OCI-LY7 (cell line): Measurements from ENCODE around the gene CRELD2. TPM values are rescaled to one million over a fixed set of nuclear protein-coding genes. Genes with fewer than 3 reads are reported as not detected.

ENCODE experiments used
- BruUV-seq: library from RNA; stranded (reverse); fragments of 400-500 nt; replicated peaks from 2 replicates; lab custom pipeline; 2021; lab: Mats Ljungman, UMichigan
- CTCF ChIA-PET: fragments of 300-600 bp; sonication (Branson Sonifier 250); formaldehyde crosslinking; loops from one replicate; lab custom pipeline; 2022; ENCODE audit warnings: antibody characterized with exemption; ENCODE audit not compliant: unreplicated experiment; lab: Charles Lee
- POLR2A ChIA-PET: fragments of 300-600 bp; sonication (Branson Sonifier 250); formaldehyde crosslinking; loops from one replicate; lab custom pipeline; 2022; ENCODE audit warnings: antibody characterized with exemption; lab: Charles Lee
- DNase-seq: peaks from one replicate; pipeline ENCODE4 v3.0.0-alpha.2; 2015; ENCODE audit warnings: low spot score
- H2AFZ ChIP-seq: fragments of 200-600 bp; sonication (generic), shearing (Covaris generic); 2 replicates; pipeline ENCODE4 v1.6.1; 2014; ENCODE audit warnings: mild to moderate bottlenecking, antibody characterized with exemption, low read length, moderate library complexity
- H3K27ac ChIP-seq: fragments of 200-600 bp; sonication (generic); 2 replicates; pipeline ENCODE4 v1.5.1; 2014; ENCODE audit warnings: mixed run types, low read depth, mild to moderate bottlenecking, moderate library complexity, low read length, inconsistent platforms; ENCODE audit not compliant: poor library complexity, severe bottlenecking
- H3K36me3 ChIP-seq: fragments of 200-600 bp; sonication (generic); 2 replicates; pipeline ENCODE4 v1.6.1; 2014; ENCODE audit warnings: mild to moderate bottlenecking, antibody characterized with exemption, low read length, moderate library complexity, mixed read lengths; ENCODE audit not compliant: insufficient read depth
- H3K4me1 ChIP-seq: fragments of 200-600 bp; sonication (generic); 2 replicates; pipeline ENCODE4 v1.5.1; 2014; ENCODE audit warnings: mild to moderate bottlenecking, low read length; ENCODE audit not compliant: insufficient read depth, poor library complexity, severe bottlenecking
- H3K4me2 ChIP-seq: fragments of 200-600 bp; sonication (generic); 2 replicates; pipeline ENCODE4 v1.6.1; 2014; ENCODE audit warnings: mild to moderate bottlenecking, low read length
- H3K4me3 ChIP-seq: fragments of 200-600 bp; sonication (generic); 2 replicates; pipeline ENCODE4 v1.5.1; 2014; ENCODE audit warnings: mild to moderate bottlenecking, low read depth, low read length; ENCODE audit not compliant: poor library complexity, severe bottlenecking
- H3K79me2 ChIP-seq: fragments of 200-600 bp; sonication (generic); 2 replicates; pipeline ENCODE4 v1.6.1; 2016; ENCODE audit warnings: low read depth, mild to moderate bottlenecking, low read length, moderate library complexity, mixed read lengths; ENCODE audit not compliant: insufficient read depth
- H3K9me2 ChIP-seq: fragments of 200-600 bp; sonication (generic); 2 replicates; pipeline ENCODE4 v1.6.1; 2016; ENCODE audit warnings: mild to moderate bottlenecking, low read length, mixed read lengths; ENCODE audit not compliant: insufficient read depth
- H3K9me3 ChIP-seq: fragments of 200-600 bp; sonication (generic); 2 replicates; pipeline ENCODE4 v1.6.1; 2014; ENCODE audit warnings: mild to moderate bottlenecking, mixed run types, low read length, mixed read lengths
- H4K20me1 ChIP-seq: fragments of 200-600 bp; sonication (generic); 2 replicates; pipeline ENCODE4 v1.6.1; 2014; ENCODE audit warnings: mild to moderate bottlenecking, antibody characterized with exemption, low read length, moderate library complexity, mixed read lengths; ENCODE audit not compliant: insufficient read depth
- EZH2phosphoT487 ChIP-seq: fragments of 200-600 bp; sonication (generic); IDR thresholded peaks from 2 replicates; pipeline ENCODE4 v1.6.1; 2018; ENCODE audit warnings: low read depth, borderline replicate concordance, mild to moderate bottlenecking, mixed run types, antibody characterized with exemption, low read length, moderate library complexity, mixed read lengths
- intact Hi-C: fragments of 100-400 bp; cut with micrococcal nuclease; formaldehyde crosslinking; loops from one replicate; pipeline ENCODE4 v1.10.0; 2022; ENCODE audit not compliant: unreplicated experiment
- total RNA-seq, 2 experiments: library from RNA; depleted of rRNA in 1 of 2; stranded (reverse); fragments of >200 nt in 1 of 2; shearing (Covaris generic) in 1 of 2; gene quantifications; 2 replicates each; pipeline ENCODE4 v1.2.3, GENCODE V29; 2014 to 2022
- TF ChIP-seq, protein P1 (sequence below): fragments of 200-600 bp; sonication (generic); conservative IDR thresholded peaks from 2 replicates; pipeline ENCODE4 v1.5.1; 2014; ENCODE audit warnings: mild to moderate bottlenecking, antibody characterized with exemption, low read length, moderate library complexity, mixed read lengths

CRELD2 gene
- total RNA-seq, 2 experiments from 2014 or later = 32.0 to 32.5 TPM

DNA sequence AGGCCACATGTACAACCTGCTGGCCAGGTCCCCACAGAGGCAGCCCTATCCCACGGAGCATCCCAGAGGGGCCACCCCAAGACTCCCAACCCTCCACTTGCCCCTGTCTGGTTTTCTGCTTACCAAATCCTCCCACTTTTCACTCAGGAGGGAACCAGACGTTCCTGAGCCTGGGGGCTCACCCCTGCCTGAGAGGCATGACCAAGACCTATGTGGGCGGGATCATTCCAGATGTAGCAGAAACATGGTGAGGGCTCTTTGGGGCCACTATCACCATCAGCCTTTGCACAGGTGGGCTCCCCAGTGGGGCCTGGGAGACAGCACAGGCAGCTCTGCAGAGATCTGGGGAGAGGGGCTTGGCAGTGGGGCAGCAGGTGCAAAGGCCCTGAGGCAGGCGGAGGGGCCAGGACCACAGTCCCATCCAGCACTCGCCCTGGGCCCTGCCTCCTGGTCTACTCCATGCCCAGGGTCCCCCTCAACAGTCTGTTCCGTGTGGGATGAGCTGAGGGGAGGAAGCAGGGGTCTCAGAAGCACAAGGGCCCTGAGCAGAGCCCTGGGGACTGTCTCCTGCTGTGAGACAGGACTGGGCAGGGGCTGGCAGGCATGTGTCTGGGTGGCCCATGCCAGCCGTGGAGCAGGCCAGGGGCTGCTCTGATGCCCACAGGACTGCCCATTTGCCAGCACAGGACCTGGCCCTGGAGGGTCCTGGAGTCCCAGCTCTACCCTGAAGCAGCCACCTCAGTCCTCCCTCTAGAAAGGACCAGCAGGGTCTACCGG is 51.5 kb downstream of the CRELD2 start:
- H4K20me1 ChIP-seq = 0 out of 2 replicates have a peak, but pooled peaks cover 4% of the 10 kb centered on the region
- H3K4me1 ChIP-seq = peaks cover 37% of the 10 kb centered on the region
- 0 out of 2 replicates have a peak overlapping the region, but pooled peaks have one; percentile 61 for H3K4me2 ChIP-seq
- no peaks in the 10 kb centered on the region for H3K79me2 ChIP-seq
- BruUV-seq = no TSS peak
- peaks cover 6% of the 10 kb centered on the region; the same call in 1 of the 2 replicates for H3K36me3 ChIP-seq
- no peaks in the 10 kb centered on the region; the same call in 1 of the 2 replicates for H3K9me3 ChIP-seq
- no peaks in the 10 kb centered on the region for H3K9me2 ChIP-seq
- no peak overlapping the region for H2AFZ ChIP-seq
- no peak overlapping the region for H3K4me3 ChIP-seq
- ChIA-PET CTCF (no interaction called here), POLR2A (no interaction called here)
- intact Hi-C loops = no loop called here
- DNase-seq = no peak
- H3K27ac ChIP-seq = no peak overlapping the region
- no peak for TF ChIP-seq EZH2phosphoT487
- TF ChIP-seq, protein P1, sequence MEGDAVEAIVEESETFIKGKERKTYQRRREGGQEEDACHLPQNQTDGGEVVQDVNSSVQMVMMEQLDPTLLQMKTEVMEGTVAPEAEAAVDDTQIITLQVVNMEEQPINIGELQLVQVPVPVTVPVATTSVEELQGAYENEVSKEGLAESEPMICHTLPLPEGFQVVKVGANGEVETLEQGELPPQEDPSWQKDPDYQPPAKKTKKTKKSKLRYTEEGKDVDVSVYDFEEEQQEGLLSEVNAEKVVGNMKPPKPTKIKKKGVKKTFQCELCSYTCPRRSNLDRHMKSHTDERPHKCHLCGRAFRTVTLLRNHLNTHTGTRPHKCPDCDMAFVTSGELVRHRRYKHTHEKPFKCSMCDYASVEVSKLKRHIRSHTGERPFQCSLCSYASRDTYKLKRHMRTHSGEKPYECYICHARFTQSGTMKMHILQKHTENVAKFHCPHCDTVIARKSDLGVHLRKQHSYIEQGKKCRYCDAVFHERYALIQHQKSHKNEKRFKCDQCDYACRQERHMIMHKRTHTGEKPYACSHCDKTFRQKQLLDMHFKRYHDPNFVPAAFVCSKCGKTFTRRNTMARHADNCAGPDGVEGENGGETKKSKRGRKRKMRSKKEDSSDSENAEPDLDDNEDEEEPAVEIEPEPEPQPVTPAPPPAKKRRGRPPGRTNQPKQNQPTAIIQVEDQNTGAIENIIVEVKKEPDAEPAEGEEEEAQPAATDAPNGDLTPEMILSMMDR = no peak

DNA sequence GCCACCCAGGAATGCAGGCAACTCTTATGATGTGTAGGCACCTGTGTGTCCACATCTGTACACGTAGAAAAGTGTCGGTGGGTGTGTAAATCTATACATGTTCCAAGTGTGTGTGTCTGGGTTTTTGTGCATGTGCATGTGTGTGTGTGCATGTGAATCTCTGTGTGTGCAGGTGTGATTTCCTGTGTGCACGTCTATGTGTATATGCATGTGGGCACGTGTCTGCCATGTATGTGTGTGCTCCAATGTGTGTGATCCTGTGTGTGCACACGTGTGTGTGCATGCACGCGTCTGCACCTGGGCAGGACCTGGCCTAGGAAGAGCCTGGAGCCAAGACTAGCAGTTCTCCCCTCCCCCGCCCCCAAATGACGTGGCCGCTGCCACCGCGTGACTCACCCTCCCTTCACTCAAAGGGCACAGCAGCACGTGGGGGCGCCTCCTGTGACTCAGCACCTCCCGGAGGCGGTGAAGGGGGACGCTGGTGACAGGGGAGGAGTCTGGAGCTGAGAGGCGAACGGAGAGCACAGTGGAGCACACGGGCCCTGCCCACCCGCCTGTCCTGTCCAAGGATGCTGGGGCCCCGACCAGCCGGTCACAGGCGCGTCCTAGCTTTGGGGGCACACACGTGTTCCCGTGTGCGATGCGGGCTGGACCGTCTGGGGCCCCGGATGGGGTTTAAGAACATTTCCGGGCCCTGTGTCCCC is 52.2 kb downstream of the CRELD2 start:
- no peaks in the 10 kb centered on the region for H3K79me2 ChIP-seq
- H4K20me1 ChIP-seq = 0 out of 2 replicates have a peak, but pooled peaks cover 4% of the 10 kb centered on the region
- H3K36me3 ChIP-seq = no peaks in the 10 kb centered on the region
- no peak overlapping the region for H3K27ac ChIP-seq
- peak overlapping the region; percentile 61 for H3K4me2 ChIP-seq
- peak overlapping the region; percentile 46 for H3K4me3 ChIP-seq
- H3K9me3 ChIP-seq = no peaks in the 10 kb centered on the region; the same call in 1 of the 2 replicates
- H2AFZ ChIP-seq = peak overlapping the region; percentile 68
- ChIA-PET POLR2A (no interaction called here), CTCF (no interaction called here)
- intact Hi-C loops = no loop called here
- peak; percentile 74 for DNase-seq
- no peaks in the 10 kb centered on the region for H3K9me2 ChIP-seq
- TF ChIP-seq EZH2phosphoT487 = no peak
- TF ChIP-seq, protein P1 = no peak
- BruUV-seq = no TSS peak
- peaks cover 40% of the 10 kb centered on the region for H3K4me1 ChIP-seq
